GM23248 (cell line): ENCODE data around the gene ZMIZ1. TPM values are rescaled to one million over a fixed set of nuclear protein-coding genes. Genes with fewer than 3 reads are reported as not detected.

Experiments
- DNase-seq: peaks from one replicate; pipeline ENCODE4 v3.0.0-alpha.2; 2015
- H2AFZ ChIP-seq: fragments of 200-600 bp; sonication (generic); 2 replicates; pipeline ENCODE4 v1.6.1; 2016; ENCODE audit warnings: antibody characterized with exemption
- H3F3A ChIP-seq: fragments of 200-600 bp; sonication (generic); 2 replicates; pipeline ENCODE4 v1.6.1; 2016; ENCODE audit warnings: mild to moderate bottlenecking, antibody characterized with exemption, mixed run types; ENCODE audit not compliant: insufficient read depth
- H3K27ac ChIP-seq: fragments of 200-600 bp; sonication (generic); 2 replicates; pipeline ENCODE4 v1.5.1; 2016; ENCODE audit warnings: mild to moderate bottlenecking
- H3K27me3 ChIP-seq: fragments of 200-600 bp; sonication (generic); replicated peaks from 2 replicates; pipeline ENCODE4 v1.6.1; 2016; ENCODE audit warnings: mild to moderate bottlenecking; ENCODE audit not compliant: insufficient read depth
- H3K36me3 ChIP-seq: fragments of 200-600 bp; sonication (generic); 2 replicates; pipeline ENCODE4 v1.6.1; 2016; ENCODE audit warnings: low read depth, mild to moderate bottlenecking
- H3K4me1 ChIP-seq: fragments of 200-600 bp; sonication (generic); 2 replicates; pipeline ENCODE4 v1.6.1; 2016; ENCODE audit warnings: mild to moderate bottlenecking; ENCODE audit not compliant: insufficient read depth
- H3K4me2 ChIP-seq: fragments of 200-600 bp; sonication (generic); one replicate; pipeline ENCODE4 v1.6.1; 2016; ENCODE audit warnings: mild to moderate bottlenecking; ENCODE audit not compliant: unreplicated experiment
- H3K4me3 ChIP-seq: fragments of 200-600 bp; sonication (generic); 2 replicates; pipeline ENCODE4 v1.5.1; 2016; ENCODE audit warnings: mild to moderate bottlenecking
- H3K79me2 ChIP-seq: fragments of 200-600 bp; sonication (generic); 2 replicates; pipeline ENCODE4 v1.6.1; 2016; ENCODE audit warnings: mild to moderate bottlenecking; ENCODE audit not compliant: insufficient read depth
- H3K9ac ChIP-seq: fragments of 200-600 bp; sonication (generic); 2 replicates; pipeline ENCODE4 v1.6.1; 2016; ENCODE audit warnings: mild to moderate bottlenecking
- H3K9me2 ChIP-seq: fragments of 200-600 bp; sonication (generic); 2 replicates; pipeline ENCODE4 v1.6.1; 2016; ENCODE audit warnings: mixed run types, mild to moderate bottlenecking, moderate library complexity; ENCODE audit not compliant: insufficient read depth
- H3K9me3 ChIP-seq: fragments of 200-600 bp; sonication (generic); one replicate; pipeline ENCODE4 v1.6.1; 2017; ENCODE audit warnings: low read depth
- H4K20me1 ChIP-seq: fragments of 200-600 bp; sonication (generic); 2 replicates; pipeline ENCODE4 v1.6.0; 2016; ENCODE audit not compliant: insufficient read depth
- EZH2 ChIP-seq: fragments of 200-600 bp; sonication (generic); IDR thresholded peaks from 2 replicates; pipeline ENCODE4 v1.6.1; 2018; ENCODE audit warnings: antibody characterized with exemption, mild to moderate bottlenecking; ENCODE audit not compliant: insufficient read depth, poor library complexity, severe bottlenecking
- EZH2phosphoT487 ChIP-seq: fragments of 200-600 bp; sonication (generic); IDR thresholded peaks from 2 replicates; pipeline ENCODE4 v1.6.1; 2018; ENCODE audit warnings: antibody characterized with exemption, moderate library complexity, mild to moderate bottlenecking, low read depth; ENCODE audit not compliant: insufficient read depth
- WGBS, 2 experiments: methylation state at CpG; one replicate each; pipeline ENCODE4 v1.1.6; 2015 to 2017; ENCODE audit warnings: low lambda C conversion rate in 2 of 2, low coverage in 1 of 2; ENCODE audit errors: missing lambda C conversion rate in 2 of 2; 5-methylcytosine and 5-hydroxymethylcytosine counted together
- in situ Hi-C: fragments of 300-500 bp; cut with MboI; formaldehyde crosslinking; loops from 2 replicates; pipeline ENCODE4 v1.15.0; 2020
- polyA plus RNA-seq: library from polyadenylated mRNA; unstranded; fragments of >200 nt; fragmentation: Nextera tagmentation; extraction: Ambion mirVana; gene quantifications from 2 replicates; pipeline ENCODE4 v1.2.1, GENCODE V29; 2016
- total RNA-seq: library from RNA; depleted of rRNA; stranded (reverse); fragments of >200 nt; shearing (Covaris generic); gene quantifications from 2 replicates; pipeline ENCODE4 v1.2.3, GENCODE V29; 2014

ZMIZ1 gene
- total and polyA plus RNA-seq, 2 experiments from 2014 or later: 21.9 to 28.4 TPM

GRCh38 chr10:79266543-79267312 lies 198.0 kb downstream of the ZMIZ1 start:
- no peaks in the 10 kb centered on the region for H3K9me3 ChIP-seq
- H4K20me1 ChIP-seq: no peaks in the 10 kb centered on the region
- 12 to 15% methylated on average over 11 of the region's 11 CpGs for WGBS, 2 experiments
- peak; percentile 98 for DNase-seq
- in situ Hi-C loops: no loop called here
- no peaks in the 10 kb centered on the region for H3K27me3 ChIP-seq
- H3K36me3 ChIP-seq: no peaks in the 10 kb centered on the region
- H3F3A ChIP-seq: peaks cover 44% of the 10 kb centered on the region
- peak overlapping the region; percentile 97 for H3K27ac ChIP-seq
- peaks cover 46% of the 10 kb centered on the region for H3K4me1 ChIP-seq
- H3K4me2 ChIP-seq: peak overlapping the region; percentile 72
- TF ChIP-seq EZH2phosphoT487 (no peak), EZH2 (no peak)
- H3K9me2 ChIP-seq: no peaks in the 10 kb centered on the region
- H3K4me3 ChIP-seq: peak overlapping the region; percentile 31; the same call in 1 of the 2 replicates
- H2AFZ ChIP-seq: no peak overlapping the region
- peaks cover 79% of the 10 kb centered on the region for H3K79me2 ChIP-seq
- peak overlapping the region; percentile 79 for H3K9ac ChIP-seq

GRCh38 chr10:79267499-79267898 lies 198.7 kb downstream of the ZMIZ1 start:
- Histone ChIP-seq H3K27ac (peak overlapping the region; percentile 97), H3F3A (peaks cover 40% of the 10 kb centered on the region), H3K27me3 (no peaks in the 10 kb centered on the region), H3K79me2 (peaks cover 79% of the 10 kb centered on the region), H3K9me2 (no peaks in the 10 kb centered on the region), H3K9me3 (no peaks in the 10 kb centered on the region), H4K20me1 (no peaks in the 10 kb centered on the region), H3K36me3 (no peaks in the 10 kb centered on the region), H2AFZ (no peak overlapping the region), H3K4me2 (peak overlapping the region; percentile 72), H3K4me1 (peaks cover 46% of the 10 kb centered on the region), H3K4me3 (no peak overlapping the region; the same call in 1 of the 2 replicates), H3K9ac (peak overlapping the region; percentile 79)
- no peak for DNase-seq
- TF ChIP-seq EZH2phosphoT487: no peak
- no peak for TF ChIP-seq EZH2
- in situ Hi-C loops: no loop called here
- WGBS, 2 experiments: 52 to 54% methylated on average over 3 of the region's 3 CpGs

- Histone ChIP-seq H3K9ac (peak overlapping the region; percentile 79), H3K4me3 (no peak overlapping the region), H3K4me1 (peaks cover 46% of the 10 kb centered on the region), H3K27ac (peak overlapping the region; percentile 97), H3K36me3 (no peaks in the 10 kb centered on the region), H4K20me1 (no peaks in the 10 kb centered on the region), H3F3A (peaks cover 36% of the 10 kb centered on the region), H3K79me2 (peaks cover 79% of the 10 kb centered on the region), H3K27me3 (no peaks in the 10 kb centered on the region), H3K9me3 (no peaks in the 10 kb centered on the region), H3K4me2 (peak overlapping the region; percentile 72), H2AFZ (no peak overlapping the region), H3K9me2 (no peaks in the 10 kb centered on the region)
- WGBS, 2 experiments: 17% methylated on average over 12 of the region's 12 CpGs
- TF ChIP-seq EZH2 (no peak), EZH2phosphoT487 (no peak)
- in situ Hi-C loops: no loop called here
- DNase-seq: peak; percentile 90
These were observed 199.4 kb downstream of the ZMIZ1 start for GRCh38 chr10:79268161-79268601.

- peak overlapping the region; percentile 79 for H3K9ac ChIP-seq
- H3K9me3 ChIP-seq: no peaks in the 10 kb centered on the region
- H3K27me3 ChIP-seq: no peaks in the 10 kb centered on the region
- no peaks in the 10 kb centered on the region for H3K9me2 ChIP-seq
- in situ Hi-C loops: no loop called here
- H2AFZ ChIP-seq: no peak overlapping the region
- no peak overlapping the region for H3K4me3 ChIP-seq
- peaks cover 52% of the 10 kb centered on the region for H3K4me1 ChIP-seq
- 59 to 63% methylated on average over 7 of the region's 7 CpGs for WGBS, 2 experiments
- peak overlapping the region; percentile 34 for H3K4me2 ChIP-seq
- peaks cover 42% of the 10 kb centered on the region for H3F3A ChIP-seq
- no peaks in the 10 kb centered on the region for H3K36me3 ChIP-seq
- H4K20me1 ChIP-seq: no peaks in the 10 kb centered on the region
- DNase-seq: peak; percentile 51
- peak overlapping the region; percentile 97 for H3K27ac ChIP-seq
- TF ChIP-seq EZH2phosphoT487: no peak
- no peak for TF ChIP-seq EZH2
- peaks cover 79% of the 10 kb centered on the region for H3K79me2 ChIP-seq
These were observed 200.0 kb downstream of the ZMIZ1 start for GRCh38 chr10:79268742-79269141.
